Posterior vena cava (tissue), 2 donors: ENCODE data around the gene AK8. TPM values are rescaled to one million over a fixed set of nuclear protein-coding genes. Genes with fewer than 3 reads are reported as not detected.
A peak's percentile ranks its signal among the peaks of the same experiment; 100 is the strongest.

Experiments used
- DNase-seq: peaks from one replicate; pipeline ENCODE4 v3.0.0-alpha.2; 2020; ENCODE audit warnings: low spot score
- intact Hi-C, 2 donors: fragments of 100-400 bp; cut with DNase I; formaldehyde crosslinking; loops; one replicate each; pipeline versions ENCODE4 v1.14.1 to v1.14.2; 2022 to 2023
- total RNA-seq, 2 donors: library from RNA; stranded (reverse); fragmentation: NEBNext Ultra II Directional; extraction: Animal tissue kit (Norgen Biotek cat#: 25700); gene quantifications; one replicate each; pipeline ENCODE4 v1.2.1, GENCODE V29; 2021
- donor health status: DM: yes; HTN: yes; CAD: no.
- donor health status: DM: yes; HTN: yes; CAD: no.

Gene AK8
- total RNA-seq, 2 donors from 2014 or later = 0.24 to 1.3 TPM

DNA sequence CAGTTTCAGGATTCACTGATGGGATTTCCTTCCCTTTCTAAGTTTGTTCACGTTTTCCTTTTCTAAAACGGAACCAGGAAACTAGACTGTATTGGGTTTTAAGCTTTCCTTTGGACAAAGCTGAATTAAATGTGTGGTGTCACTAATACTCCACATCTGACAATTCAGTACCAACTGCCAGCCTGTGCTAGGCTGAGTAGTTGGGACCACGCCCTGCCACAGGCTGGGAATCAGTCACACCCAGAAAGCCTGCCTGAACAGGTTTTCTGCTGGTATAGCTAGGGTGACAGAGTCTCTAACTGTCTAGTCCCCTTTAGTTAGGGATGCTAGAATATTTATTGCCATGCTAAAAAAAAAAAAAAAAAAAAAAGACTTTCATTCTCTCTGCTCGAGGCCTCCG, 16.3 kb upstream of the AK8 start:
- intact Hi-C loops = loop anchor here in 1 of 2 donors (10.0 kb wide), 1 partner anchor 60 kb away; no protein-coding TSS in a partner anchor
- DNase-seq = no peak

DNA sequence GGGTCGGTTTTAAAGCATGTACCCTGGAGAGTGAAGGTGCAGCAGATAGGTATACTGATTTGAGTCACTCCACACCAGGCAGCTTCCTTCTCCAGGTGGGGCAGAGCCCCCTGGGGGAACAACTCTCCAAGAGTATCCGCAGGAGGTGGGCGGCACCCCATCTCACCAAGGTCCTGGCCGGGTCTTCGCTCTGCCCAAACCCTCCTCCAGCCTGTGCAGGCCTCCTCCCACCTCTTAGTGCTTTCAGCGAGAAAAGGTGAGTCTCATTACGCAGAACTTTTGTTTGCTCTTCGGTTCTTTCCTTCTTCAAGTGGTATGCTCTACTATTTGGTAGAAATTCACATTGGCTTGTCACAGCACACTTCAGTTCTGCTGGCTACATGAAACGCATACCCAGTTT, 14.3 kb upstream of the AK8 start:
- no peak for DNase-seq
- intact Hi-C loops = loop anchor here in 1 of 2 donors (10.0 kb wide), 1 partner anchor 58 kb away; no protein-coding TSS in a partner anchor

DNA sequence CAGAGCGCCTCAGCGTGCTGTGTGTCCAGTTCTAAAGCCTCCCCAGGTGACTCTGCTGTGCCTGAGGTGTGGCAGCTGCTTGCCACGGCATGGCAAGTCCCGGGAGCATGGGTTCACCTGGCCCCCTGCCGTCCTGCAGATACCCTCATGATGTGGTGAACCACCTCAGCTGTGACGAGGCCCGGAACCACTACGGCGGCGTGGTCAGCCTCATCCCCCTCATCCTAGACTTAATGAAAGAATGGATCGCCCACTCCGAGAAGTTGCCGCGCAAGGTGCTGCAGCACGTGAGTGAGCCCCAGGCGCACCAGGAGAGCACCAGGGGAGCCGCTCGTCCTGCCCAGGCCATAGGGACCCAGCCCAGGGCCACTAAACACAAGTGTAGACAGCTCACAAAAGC, 10.1 kb upstream of the AK8 start:
- intact Hi-C loops = no loop called here

DNA sequence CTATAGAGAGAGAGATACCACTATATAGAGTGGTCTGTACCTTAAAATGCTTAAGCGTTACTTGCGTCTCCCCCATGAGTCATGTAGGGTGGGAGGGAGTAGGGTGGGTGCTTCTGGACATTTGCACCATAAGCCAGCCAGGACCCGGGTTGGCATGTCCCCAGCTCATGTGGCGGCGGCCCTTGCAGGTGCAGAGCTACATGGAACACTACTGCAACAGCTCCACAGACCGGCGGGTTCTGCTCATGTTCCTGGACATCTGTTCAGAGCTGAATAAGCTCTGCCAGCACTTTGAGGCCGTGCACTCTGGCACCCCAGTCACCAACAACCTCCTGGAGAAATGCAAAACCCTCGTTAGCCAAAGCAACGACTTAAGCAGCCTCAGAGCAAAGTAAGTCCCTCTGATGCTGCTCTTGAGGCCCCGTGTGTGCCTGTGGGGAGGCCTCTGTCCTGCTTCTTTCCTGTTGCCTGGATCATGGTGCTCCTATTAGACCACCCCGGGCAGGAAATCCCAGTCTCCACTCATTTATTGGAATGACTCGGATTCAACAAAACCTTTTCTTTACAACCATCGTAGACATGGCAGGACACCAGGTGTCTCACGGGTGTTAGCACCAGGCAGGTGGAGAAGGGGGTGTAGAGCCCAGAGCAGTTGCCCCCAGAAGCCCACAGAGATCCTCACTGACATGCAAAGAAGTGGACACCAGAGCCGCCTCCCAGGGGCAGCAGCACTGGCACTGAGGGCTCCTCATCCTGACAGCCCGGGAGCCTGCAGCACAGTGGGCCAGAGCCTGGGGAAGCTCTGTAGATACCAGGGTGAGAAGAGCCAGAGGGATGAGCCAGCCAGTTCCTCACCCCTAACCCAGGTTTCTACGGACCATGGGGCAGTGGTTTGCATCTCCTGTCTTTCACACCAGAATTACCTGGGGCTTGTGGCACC, 9.4 kb upstream of the AK8 start:
- peak; percentile 80 for DNase-seq
- intact Hi-C loops = no loop called here

More for the DNA sequence above, 10.1 kb upstream of the AK8 start:
- DNase-seq = no peak

DNA sequence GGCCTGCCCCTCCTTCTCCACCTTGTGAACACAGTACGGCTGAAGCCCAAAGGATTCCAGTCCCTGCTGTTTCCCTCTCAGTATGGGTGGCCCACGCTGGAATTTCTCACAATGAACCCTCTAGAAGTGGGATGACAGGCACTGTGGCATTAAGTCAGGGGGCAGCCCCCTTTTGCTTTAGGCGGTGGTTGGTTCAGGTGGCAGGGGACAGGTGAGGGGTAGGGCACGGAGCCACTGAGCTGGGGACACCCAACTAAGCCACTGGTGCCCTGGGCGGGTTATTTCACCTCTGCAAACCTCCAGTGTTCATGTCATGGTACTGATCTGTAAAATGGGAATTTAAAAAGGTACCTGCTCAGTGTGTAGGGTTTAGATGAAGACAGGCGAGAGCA, 8.2 kb upstream of the AK8 start:
- no peak for DNase-seq
- intact Hi-C loops = no loop called here

DNA sequence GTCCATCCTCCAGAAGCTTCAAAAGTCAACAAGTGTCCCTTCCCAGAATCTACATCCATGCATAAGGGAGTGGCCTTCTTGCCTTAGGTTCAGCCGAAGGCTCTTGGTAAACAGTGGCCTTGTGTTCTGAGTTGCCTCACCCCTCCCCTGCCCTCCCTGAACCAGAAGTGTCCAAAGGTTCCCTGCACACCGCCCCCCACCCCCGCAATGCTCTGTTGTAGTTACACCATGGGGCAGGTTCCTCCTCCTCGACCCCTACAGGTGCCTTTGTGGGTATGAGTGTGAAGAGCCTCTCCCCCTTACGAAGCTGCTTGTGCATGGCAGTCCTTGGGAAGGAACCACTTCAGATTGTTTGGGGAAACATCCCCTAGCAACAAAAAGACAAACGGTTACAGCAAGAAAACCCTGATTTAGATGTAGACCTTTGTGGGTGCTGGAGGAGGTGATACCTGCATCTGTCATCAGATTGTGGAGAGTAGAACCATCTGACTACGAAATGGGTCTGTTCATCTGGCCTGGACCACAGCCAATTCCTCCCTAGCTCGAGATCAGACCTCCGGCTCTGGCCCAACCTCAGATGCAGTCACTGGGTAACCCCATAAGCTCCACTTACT, 7.7 kb upstream of the AK8 start:
- peak; percentile 57 for DNase-seq
- intact Hi-C loops = no loop called here

DNA sequence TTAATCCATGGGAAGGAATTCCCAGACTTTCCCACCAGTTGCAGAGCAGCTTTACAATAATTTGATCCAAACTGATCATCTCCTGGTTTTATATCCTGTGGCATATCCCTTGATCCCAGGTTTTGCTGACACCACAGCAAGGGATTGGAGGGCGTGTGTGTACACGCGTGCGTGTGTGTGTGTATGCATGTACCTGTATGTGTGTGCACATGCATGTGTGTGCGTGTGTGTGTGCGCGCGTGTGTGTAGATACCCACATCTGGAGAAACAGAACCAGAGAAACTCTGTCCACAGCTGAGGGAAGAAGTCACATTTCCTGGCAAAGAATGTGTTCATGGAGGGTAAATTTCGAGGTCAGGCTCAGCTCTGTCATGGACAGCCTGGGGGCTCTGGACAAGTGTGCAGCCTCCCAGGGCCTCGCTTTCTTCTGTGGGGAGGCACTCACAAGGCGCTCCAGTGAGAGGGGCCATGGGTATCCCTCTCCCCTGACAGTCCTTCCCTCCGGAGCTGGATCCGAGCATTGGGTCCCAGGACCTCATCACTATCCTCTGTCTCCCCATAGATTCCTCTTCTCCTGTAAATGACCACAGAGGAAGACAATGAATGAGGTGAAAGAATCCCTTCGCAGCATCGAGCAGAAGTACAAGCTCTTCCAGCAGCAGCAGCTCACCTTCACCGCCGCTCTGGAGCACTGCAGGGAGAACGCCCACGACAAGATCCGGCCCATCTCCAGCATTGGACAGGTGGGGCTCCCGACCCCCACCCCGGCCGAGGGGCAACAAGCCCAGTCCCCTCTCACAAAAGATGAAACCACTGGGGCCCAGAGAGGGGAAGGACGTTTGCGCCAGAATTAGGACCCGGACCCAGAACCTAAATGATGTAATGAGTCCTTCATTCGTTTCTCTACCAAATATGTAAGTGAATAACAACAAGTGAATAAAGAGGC, 5.5 kb upstream of the AK8 start:
- DNase-seq = peak; percentile 25
- intact Hi-C loops = no loop called here

DNA sequence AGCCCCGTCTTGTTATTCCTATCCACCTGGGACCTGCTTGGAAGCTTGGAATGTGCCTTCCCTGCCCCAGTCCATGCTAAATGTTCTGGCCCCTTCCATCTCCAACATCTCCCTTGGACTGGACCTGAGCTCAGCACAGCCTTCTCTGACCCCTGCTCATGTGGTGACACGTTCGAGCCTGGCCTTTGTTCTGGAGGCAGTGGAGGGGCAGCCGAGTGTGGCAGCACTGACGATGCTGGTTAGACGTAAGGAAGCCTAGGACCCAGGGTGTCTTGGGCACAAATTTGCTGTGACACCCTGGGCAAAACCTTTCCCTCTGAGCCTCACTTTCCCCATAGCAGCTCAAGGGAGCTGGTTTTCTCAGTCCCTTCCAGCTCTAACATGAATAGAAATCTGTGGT, 4.5 kb upstream of the AK8 start:
- intact Hi-C loops = no loop called here
- DNase-seq = no peak

DNA sequence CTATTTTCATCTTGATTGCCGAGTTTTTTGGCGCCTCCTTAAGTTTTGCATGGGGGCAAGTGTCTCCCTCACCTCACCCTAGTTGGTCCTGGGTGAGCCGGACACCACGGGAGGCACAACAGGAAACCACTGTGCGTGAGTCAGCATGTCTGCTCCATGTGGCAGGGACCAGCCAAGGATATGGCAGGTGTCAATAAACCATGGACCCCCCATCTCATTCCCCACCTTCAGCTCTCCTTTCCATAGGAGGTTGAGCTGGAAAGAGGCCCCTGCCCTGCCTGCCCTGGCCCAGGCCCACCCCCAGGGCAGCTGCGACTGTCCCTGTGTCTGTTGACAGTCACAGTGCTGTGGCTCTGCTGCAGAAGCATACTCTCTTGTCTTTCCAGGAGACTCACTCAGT, 3.7 kb upstream of the AK8 start:
- intact Hi-C loops = no loop called here

DNA sequence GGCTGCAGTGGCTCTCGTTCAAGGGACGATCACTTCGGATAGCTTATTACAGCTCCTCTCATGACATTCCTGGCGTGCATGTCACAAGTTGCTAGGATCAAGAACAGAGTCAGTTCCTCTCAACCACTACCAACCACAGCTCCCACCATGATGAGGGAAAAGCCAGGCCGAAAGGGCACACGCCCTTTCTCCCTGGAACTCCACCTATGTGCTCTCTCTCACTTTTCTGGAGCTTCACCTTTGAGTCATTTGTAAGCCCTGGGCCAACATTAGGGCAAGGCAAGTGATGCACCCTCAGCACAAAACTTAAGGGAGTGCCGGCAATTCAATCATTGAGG, 2.2 kb upstream of the AK8 start:
- intact Hi-C loops = no loop called here
- DNase-seq = no peak

More for the DNA sequence above, 3.7 kb upstream of the AK8 start:
- no peak for DNase-seq

DNA sequence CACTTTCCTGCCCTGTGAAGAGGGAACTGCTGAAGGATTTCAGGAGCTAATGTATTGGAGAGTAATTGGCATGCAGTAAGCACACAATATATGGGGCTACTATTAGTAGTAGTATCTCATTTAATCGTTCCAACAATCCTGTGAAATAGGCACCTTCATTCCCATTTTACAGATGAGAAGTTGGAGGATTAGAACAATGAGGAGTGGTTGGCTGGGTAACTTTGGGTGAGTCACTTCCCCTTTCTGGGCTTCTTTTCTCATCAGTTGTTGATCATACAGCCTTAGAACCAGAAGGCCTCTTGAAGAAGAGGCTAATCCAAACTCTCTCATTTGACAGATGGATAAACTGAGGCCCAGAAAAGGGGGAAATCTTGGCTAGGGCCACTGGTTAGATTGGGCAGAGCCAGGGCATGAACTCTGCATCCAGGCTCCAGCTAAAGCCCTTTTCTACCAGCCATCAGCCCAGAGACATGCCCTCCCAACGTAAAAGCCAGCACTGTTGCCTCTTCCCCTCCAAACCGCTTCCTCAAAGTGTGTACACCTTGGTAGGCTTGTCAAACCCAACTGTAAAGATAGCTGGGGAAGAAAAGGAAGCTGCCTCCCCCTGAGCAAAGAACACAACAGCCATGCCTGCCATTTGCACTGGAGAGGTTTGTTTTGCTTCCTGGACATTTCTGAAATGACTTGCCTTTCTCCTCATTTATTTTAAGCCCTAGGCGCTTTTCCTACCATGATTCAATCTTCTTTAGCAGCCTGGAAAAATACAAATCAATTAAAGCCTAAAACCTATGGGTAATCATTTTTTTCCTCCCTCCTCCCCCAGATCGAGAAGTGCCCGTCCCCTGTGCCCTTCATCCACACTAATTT, 1.6 kb upstream of the AK8 start:
- no peak for DNase-seq
- intact Hi-C loops = no loop called here

DNA sequence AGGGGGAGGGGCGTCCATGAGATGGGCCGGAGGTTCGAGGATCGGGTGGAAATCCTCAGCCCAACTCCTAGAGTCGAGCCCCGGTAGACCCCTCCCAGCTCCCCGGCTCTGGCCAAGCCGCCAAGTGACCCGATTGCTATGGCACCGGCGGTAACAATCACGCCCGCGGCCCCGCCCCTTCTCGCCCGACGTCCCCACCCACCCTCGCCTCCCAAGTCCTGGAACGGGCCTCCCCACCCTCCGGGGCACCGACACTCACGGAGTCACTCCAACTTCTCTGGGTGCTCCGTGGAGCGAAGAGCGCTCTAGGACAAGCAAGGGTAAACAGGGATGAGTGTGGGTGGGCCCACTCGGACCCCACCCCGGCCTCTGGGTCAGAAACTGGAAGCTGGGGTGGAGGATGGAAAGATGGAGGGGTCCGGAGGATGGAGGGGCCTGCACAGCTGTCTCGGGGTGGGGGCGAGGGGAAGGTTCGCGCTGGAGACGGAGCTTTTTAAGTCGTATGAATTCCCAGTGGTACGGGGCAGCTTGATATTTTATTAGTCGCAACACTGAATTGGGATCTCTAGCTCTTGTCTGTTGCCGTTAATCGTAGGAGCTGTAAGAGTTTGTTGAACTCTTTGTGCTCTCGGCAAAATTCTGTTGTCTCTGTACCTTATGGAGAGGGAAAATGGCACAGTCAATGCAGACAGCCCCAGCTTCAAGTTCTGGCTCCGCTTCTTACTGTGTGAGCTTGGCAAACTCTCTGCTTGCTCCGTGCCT, 792 bp upstream of the AK8 start, which contains the start of gene SPACA9:
Gene SPACA9, plus strand, starts transcription at position 204 of the 762 bp plus-strand sequence. CDS start 5,050 bp downstream, outside the sequence.
- peak; percentile 93 for DNase-seq
- intact Hi-C loops = no loop called here

DNA sequence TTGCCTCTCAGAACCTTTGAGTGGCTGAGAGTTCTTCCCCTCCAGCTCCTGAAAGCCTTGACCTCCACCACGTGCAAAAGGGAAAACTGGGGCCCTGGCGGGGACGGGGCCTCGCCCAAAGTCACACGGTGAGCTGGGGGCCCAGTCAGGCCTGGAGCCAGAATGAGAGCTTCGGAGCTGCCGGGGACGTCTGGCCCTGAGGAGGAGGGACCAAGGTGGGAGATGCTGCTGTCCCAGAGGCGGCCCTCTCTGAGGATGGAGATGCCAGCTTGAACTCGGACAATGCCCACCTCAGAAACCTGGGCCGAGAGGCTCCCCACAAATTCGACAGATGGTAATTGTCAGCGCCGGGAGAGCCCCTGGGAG, 643 bp downstream of the AK8 start:
- intact Hi-C loops = no loop called here
- no peak for DNase-seq

DNA sequence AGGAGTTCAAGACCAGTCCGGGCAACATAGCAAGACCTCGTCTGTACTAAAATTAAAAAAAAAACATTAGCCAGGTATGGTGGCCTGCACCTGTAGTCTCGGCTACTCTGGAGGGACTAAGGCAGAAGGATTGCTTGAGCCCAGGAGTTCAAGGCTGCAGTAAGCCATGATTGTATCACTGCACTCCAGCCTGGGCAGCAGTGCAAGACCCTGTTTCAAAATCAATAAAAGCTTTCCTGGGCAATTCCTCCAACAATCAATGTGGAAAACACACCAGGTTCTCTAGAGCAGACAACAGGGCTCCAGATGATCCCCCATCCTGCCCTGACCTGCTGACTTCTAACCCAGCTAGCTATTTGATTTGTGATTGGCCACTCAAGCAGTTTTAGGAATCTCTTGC, 1.2 kb downstream of the AK8 start:
- intact Hi-C loops = no loop called here
- DNase-seq = no peak

DNA sequence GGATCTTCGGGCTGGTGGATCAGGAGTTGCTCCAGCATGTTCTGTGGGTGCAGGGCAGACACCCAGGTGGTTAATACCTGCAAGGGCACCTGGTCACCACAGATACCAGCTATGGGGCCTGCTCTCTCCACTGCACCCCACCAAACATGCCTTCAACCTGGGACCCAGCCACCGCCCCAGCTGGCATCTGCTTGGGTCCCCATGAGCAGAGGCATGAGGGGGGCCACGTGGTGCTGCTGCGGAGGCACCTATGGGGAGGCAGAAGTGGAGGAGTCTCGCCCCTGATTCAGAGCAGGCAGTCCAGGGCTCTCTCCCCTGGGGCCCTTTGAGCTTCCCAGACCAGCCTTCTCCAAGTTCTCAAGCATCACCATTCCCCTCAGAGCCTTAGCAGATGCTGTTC, 2.9 kb downstream of the AK8 start:
- intact Hi-C loops = no loop called here
- DNase-seq = no peak

DNA sequence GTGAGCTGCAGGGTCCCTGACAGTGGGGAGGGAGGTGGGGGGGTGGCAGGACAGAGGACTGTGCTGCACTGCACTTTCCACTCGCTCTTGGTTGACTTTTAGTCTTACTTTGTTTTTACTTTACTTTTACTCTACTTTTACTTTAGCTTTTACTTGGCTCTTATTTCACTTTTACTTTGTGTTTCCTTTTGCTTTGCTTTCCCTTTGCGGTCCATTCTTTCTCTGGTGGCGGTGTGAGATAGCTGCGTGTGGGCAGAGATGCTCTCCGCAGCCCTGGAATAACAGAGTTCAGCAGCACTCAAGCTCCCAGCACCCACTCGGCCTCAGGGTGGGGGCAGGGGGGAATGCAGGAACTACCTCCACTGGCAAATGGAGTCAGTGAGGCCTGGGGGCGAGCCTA, 4.7 kb downstream of the AK8 start:
- DNase-seq = no peak
- intact Hi-C loops = no loop called here

DNA sequence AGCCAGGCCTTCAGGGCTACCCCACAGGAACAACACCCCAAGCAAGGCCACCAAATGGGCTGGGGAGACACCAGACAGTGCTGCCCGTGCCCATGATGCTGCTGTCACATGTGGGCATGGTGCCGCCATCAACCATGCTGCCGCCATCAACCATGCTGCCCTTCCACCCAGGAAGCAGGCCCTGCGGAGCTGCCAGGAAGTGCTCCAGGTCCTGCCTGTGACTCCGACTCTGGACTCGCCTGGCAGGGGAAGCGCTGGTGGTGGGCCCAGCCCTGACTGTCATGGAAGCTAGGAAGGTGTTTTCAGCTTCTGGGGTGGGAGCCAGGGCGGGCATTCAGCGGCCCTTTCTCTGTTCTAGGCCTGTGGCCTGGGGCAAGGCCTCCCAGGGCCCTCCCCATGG, 8.8 kb downstream of the AK8 start:
- intact Hi-C loops = no loop called here

DNA sequence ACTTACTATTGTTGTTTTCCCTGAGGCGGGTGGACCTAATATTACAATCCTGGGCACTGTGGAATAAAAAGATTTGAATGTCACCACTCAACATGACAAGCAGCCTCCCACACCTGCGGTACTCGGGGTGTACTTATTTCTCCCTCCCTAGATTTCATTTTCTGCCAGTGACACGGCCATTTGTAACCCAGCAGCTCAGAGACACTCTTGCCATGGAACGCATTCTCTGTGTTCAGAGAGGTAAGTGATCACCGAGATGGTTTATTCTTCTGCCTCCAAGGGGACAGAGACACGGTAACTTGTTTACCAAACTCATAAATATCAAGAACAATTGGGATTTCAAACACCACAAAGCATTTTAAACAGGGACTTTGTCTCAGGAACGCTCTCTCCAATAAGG, 11.2 kb downstream of the AK8 start:
- intact Hi-C loops = no loop called here
- no peak for DNase-seq

More for the DNA sequence above, 8.8 kb downstream of the AK8 start:
- no peak for DNase-seq
